ENCODE data around the gene GRIA3. TPM values are rescaled to one million over a fixed set of nuclear protein-coding genes. Genes with fewer than 3 reads are reported as not detected.
"Not testable (repeated sequence)": the region's sequence is repeated elsewhere in the genome, so short reads cannot be mapped to it uniquely, and the experiment has no call there.

GRIA3 gene
- total RNA-seq, 4 donors from 2014 or later: 7.4 to 13.8 (median 12.4) TPM; not detected in 1

- Histone ChIP-seq H3K9me3 (no peaks in the 10 kb centered on the region), H3K27me3 (no peaks in the 10 kb centered on the region), H3K36me3 (no peaks in the 10 kb centered on the region), H3K4me3 (no peak overlapping the region), H3K27ac (no peak overlapping the region), H3K4me1 (no peaks in the 10 kb centered on the region)
- no peak for TF ChIP-seq POLR2A (IDR thresholded peaks at IDR 0.05)
- TF ChIP-seq, protein P1, sequence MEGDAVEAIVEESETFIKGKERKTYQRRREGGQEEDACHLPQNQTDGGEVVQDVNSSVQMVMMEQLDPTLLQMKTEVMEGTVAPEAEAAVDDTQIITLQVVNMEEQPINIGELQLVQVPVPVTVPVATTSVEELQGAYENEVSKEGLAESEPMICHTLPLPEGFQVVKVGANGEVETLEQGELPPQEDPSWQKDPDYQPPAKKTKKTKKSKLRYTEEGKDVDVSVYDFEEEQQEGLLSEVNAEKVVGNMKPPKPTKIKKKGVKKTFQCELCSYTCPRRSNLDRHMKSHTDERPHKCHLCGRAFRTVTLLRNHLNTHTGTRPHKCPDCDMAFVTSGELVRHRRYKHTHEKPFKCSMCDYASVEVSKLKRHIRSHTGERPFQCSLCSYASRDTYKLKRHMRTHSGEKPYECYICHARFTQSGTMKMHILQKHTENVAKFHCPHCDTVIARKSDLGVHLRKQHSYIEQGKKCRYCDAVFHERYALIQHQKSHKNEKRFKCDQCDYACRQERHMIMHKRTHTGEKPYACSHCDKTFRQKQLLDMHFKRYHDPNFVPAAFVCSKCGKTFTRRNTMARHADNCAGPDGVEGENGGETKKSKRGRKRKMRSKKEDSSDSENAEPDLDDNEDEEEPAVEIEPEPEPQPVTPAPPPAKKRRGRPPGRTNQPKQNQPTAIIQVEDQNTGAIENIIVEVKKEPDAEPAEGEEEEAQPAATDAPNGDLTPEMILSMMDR (IDR thresholded peaks at IDR 0.05): no peak
- intact Hi-C loops (cut with DNase I; ENCODE audit: low total_unique reads): no loop called here
- no peak for DNase-seq
Measured at GRCh38 chrX:123518791-123519190, 334.7 kb downstream of the GRIA3 start.

- H3K36me3 ChIP-seq: no peaks in the 10 kb centered on the region
- TF ChIP-seq, protein P1 (IDR thresholded peaks at IDR 0.05): no peak
- TF ChIP-seq POLR2A (IDR thresholded peaks at IDR 0.05): no peak
- no peaks in the 10 kb centered on the region for H3K4me1 ChIP-seq
- no peaks in the 10 kb centered on the region for H3K9me3 ChIP-seq
- no peak overlapping the region for H3K27ac ChIP-seq
- intact Hi-C loops (cut with DNase I; ENCODE audit: low total_unique reads): no loop called here
- no peak overlapping the region for H3K4me3 ChIP-seq
- DNase-seq: no peak
- H3K27me3 ChIP-seq: no peaks in the 10 kb centered on the region
Measured at GRCh38 chrX:123525123-123525725, 341.1 kb downstream of the GRIA3 start.

GRCh38 chrX:123530726-123531125 lies 346.6 kb downstream of the GRIA3 start:
- DNase-seq; H3K4me3 ChIP-seq; H3K9me3 ChIP-seq; H3K36me3 ChIP-seq; H3K4me1 ChIP-seq; intact Hi-C loops (cut with DNase I; ENCODE audit: low total_unique reads); H3K27ac ChIP-seq; H3K27me3 ChIP-seq: not testable (repeated sequence)

All from uterus (tissue), 4 donors.